Fibroblast of villous mesenchyme (primary cell): ENCODE data around the gene TMOD1. TPM values are rescaled to one million over a fixed set of nuclear protein-coding genes. Genes with fewer than 3 reads are reported as not detected.

Experiments used
- DNase-seq: peaks from one replicate; pipeline ENCODE4 v3.0.0-alpha.2; 2010; ENCODE audit warnings: low read depth
- H3K4me3 ChIP-seq: 2 replicates; pipeline ENCODE4 v1.5.1; 2011; ENCODE audit warnings: low read depth, mild to moderate bottlenecking, low read length
- total RNA-seq: library from RNA; depleted of rRNA; stranded (reverse); fragments of >200 nt; gene quantifications from 2 replicates; pipeline ENCODE4 v1.2.3, GENCODE V29; 2012
- TF ChIP-seq, protein P1 (sequence below): IDR thresholded peaks from 2 replicates; pipeline ENCODE4 v1.5.1; 2012; ENCODE audit warnings: low read depth, mild to moderate bottlenecking, low read length; ENCODE audit not compliant: insufficient read depth

The TMOD1 gene
- total RNA-seq, 1 donor, result 0.43 TPM

DNA sequence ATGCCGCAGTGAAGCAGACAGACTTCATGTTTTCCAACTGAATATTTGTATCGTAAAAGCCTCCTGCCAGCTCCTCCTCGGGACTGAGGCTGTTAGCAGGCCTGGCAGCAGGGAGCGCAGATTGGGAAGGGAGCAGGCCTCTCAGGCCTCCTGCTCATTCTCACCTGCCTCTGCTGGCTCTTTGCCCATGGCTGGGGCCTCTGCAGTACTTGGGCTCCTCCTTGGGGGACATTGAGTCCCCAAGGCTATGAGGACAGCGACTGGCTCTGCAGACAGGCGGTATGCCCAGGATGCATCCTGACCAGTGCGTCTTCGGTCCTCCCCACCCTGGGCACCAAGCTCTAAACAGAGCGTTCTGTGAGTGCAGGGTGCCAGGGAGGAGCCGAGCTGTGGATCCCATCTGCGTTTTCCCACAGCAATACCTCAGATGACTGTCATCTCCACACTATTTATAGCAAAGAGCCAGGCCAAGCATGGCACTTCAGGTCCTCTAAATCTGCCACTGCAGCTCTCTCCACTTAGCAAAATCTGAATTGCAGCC is 93.0 kb downstream of the TMOD1 start:
- H3K4me3 ChIP-seq, result no peak overlapping the region
- no peak for DNase-seq
- TF ChIP-seq, protein P1, sequence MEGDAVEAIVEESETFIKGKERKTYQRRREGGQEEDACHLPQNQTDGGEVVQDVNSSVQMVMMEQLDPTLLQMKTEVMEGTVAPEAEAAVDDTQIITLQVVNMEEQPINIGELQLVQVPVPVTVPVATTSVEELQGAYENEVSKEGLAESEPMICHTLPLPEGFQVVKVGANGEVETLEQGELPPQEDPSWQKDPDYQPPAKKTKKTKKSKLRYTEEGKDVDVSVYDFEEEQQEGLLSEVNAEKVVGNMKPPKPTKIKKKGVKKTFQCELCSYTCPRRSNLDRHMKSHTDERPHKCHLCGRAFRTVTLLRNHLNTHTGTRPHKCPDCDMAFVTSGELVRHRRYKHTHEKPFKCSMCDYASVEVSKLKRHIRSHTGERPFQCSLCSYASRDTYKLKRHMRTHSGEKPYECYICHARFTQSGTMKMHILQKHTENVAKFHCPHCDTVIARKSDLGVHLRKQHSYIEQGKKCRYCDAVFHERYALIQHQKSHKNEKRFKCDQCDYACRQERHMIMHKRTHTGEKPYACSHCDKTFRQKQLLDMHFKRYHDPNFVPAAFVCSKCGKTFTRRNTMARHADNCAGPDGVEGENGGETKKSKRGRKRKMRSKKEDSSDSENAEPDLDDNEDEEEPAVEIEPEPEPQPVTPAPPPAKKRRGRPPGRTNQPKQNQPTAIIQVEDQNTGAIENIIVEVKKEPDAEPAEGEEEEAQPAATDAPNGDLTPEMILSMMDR, result no peak

DNA sequence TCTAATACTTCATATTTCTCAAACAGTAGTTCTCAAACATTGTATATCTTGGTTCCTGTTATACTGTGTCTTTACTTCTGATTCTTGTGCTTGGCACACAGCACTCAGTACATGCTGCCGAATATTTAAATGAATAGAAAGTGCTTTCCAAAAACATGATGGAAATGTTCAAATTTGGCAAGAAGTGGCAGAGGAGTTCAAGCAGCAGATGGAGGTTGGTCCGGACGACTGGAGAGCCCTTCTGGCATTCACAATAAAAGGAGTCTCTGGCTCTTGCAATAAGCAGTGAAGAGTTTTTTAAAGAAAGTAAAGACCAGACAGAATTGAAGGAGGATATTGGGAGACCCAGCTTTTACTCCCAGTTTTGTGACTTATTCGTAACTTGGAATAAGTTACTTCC is 95.4 kb downstream of the TMOD1 start:
- DNase-seq, result no peak
- TF ChIP-seq, protein P1, result no peak

GRCh38 chr9:97598461-97599288 is 97.2 kb downstream of the TMOD1 start:
- no peak overlapping the region for H3K4me3 ChIP-seq
- TF ChIP-seq, protein P1, result peak; percentile 91
- DNase-seq, result peak; percentile 84

More for the DNA sequence above, 95.4 kb downstream of the TMOD1 start:
- no peak overlapping the region for H3K4me3 ChIP-seq

DNA sequence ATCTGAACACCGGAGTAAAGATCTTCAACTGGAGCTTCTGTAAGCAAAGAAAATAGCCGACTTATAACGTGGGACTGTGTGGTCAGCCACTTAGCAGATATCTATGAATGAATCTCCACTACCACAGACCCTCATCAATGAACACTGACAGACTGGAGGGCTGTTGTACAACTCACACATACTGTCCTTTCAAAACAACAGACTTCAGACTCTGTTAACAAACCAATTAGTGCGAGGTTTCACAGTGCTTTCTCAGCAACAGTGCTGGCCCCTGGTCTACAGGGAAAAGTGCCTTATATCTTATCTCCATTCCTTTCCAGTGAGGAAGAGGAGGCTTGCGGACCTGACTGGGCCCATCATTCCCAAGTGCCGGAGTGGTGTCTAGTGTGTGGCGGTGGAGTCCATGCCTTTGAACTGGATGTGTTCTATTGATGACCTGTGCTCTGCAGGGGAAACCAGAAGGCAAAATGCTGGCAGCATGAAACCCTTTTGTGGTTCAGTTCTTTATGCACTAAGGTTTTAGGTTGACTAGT is 97.9 kb downstream of the TMOD1 start:
- no peak overlapping the region for H3K4me3 ChIP-seq
- no peak for DNase-seq
- TF ChIP-seq, protein P1, result no peak

DNA sequence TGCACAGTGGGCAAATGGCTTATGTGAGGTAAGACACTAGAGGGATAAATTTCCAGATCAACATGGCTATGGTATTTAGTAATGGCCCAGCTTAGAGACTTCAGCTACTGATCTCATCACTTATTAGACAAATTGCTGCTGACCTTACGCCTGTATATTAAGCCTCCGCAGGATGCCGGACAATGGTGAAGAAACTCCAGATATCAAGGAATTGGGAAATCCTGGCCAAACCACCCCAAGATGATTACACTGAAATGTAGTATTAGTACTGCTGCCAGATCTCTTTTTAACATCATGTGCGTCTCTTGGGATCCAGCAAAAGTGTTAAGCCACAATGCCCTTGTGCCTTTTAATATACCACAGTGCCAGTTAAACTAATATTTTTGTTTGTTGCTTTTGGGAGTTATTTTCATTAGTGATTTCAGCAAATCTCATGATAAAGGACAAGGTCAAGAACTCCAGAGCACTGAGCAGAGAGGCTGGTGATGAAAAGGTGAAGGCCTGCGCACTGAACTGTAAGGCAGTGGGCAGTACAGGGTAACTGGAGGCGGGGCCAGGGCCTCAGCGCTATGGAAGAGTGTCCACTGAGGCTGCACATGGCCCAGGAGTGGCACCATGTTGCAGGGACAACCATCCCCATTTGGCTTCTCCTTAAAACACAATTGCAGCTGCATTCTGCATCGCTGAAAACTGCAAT is 99.2 kb downstream of the TMOD1 start:
- TF ChIP-seq, protein P1, result no peak
- DNase-seq, result no peak
- no peak overlapping the region for H3K4me3 ChIP-seq

- H3K4me3 ChIP-seq, result no peak overlapping the region
- DNase-seq, result no peak
- TF ChIP-seq, protein P1, result no peak
Observed at GRCh38 chr9:97601228-97601898, 99.9 kb downstream of the TMOD1 start.
